ENCODE data around the gene CRIM1.
"Not testable (repeated sequence)": the region's sequence is repeated elsewhere in the genome, so short reads cannot be mapped to it uniquely, and the experiment has no call there.

Gene CRIM1

DNA sequence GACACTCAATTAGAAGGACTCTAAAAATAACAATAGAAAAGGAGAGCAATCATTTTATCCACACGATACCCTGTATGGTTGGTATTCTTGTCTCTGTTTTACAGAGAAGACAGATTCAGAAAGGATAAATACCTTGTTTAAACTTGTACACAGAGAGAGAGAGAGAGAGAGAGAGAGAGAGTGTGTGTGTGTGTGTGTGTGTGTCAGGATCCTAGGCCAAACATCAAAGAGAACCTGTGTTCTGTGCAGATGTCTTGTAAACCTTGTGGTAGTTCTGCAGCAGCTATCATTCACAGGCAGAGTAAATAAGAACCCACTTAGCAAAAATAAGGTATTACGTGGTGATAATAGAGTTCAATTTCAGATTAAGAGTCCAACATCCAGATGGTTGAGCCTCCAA is 4.3 kb upstream of the CRIM1 start:
- DNase-seq = no peak

DNA sequence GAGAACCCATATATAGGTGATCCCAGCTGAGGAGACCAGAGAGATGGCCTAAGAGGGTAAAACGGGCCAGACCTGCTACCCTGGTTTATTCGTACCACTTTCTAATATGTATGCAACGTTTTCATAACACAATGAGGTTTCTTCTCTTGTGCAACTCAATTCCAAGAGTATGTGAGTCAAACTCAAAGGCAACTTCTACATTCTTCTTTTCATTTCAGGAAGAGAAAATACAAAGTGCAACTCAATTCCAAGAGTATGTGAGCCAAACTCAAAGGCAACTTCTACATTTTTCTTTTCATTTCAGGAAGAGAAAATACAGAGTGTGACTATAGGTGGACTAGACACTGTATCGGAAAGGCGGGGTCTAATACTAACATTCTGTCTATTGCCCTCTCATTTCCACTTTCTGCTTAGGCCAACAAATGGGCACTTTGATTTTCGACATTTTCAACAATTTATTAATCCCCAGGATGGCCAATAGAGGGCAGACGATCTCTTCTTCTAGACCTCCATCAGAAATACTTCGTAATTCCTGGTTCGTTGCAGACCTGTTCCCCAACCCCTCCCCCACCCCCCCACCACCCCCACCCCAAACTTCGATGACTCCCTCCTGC is 3.7 kb upstream of the CRIM1 start:
- DNase-seq = peak in 2 of 56 donors; percentile 27 to 40

DNA sequence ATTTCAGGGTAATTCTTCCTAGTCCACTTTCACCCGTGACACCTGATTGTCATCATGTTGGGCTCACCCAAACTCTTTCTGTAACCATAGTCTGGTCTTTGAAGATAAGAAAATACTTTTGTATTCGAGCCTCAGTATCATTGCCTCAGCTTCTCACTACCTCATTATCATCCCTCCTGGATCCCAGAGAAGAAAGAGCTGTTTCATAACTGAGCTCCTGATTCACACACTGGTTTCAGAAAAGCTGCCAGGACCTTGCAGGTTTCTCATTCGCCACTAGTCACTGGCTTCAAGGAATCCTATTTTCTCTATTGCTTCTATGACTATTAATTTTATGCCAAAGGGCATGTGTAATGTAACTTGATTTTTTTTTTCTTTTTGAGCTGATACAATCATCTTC is 2.9 kb upstream of the CRIM1 start:
- DNase-seq = no peak

DNA sequence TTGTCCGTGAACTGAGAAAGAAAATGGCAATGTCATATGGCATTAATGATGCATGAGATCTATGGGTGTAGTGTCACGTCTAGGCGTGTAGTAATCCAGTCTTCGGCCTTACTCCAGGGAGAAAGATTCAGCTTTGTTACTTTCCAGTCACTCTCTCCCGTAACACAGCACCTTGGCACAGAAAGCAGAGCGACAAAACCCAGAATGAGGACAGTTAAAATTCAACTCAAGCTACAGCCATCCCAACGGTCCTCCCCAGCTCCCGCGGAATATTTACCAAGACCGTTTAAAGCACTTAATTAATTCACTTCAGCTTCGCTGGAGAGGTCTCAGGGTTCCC is 797 bp upstream of the CRIM1 start:
- peak in 2 of 56 donors; percentile 33 to 51 for DNase-seq

DNA sequence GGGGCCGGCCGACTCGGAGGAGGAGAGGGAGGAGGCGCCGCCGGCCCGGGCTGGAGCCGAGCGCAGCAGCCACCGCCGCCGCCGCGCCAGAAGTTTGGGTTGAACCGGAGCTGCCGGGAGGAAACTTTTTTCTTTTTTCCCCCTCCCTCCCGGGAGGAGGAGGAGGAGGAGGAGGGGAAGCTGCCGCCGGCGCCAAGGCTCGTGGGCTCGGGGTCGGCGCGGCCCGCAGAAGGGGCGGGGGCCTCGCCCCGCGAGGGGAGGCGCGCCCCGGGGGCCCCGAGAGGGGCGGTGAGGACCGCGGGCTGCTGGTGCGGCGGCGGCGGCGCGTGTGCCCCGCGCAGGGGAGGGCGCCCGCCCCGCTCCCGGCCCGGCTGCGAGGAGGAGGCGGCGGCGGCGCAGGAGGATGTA is 316 bp downstream of the CRIM1 start:
- DNase-seq = no peak

DNA sequence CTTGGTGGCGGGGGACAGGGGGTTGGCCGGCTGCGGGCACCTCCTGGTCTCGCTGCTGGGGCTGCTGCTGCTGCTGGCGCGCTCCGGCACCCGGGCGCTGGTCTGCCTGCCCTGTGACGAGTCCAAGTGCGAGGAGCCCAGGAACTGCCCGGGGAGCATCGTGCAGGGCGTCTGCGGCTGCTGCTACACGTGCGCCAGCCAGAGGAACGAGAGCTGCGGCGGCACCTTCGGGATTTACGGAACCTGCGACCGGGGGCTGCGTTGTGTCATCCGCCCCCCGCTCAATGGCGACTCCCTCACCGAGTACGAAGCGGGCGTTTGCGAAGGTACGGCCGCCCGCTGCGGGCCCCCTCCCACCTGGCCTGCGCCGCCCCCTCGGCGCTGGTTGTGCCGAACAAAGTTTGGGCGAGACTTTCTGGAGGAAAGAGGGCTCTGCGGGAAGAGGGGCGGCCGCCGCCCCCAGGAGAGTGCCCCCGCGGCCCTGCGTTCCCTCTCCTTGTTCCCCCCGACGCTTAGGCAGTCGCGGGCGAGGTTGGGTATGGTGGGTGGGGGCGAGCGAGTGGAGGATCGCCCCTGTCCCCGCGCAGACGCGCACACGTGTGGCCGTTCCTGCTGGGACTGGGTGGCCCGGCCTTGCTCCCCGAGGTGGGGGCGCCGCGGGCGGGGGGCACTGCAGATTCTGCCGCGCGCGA is 866 bp downstream of the CRIM1 start:
- DNase-seq = peak in 26 of 56 donors; percentile 7 to 63 (median 32)

DNA sequence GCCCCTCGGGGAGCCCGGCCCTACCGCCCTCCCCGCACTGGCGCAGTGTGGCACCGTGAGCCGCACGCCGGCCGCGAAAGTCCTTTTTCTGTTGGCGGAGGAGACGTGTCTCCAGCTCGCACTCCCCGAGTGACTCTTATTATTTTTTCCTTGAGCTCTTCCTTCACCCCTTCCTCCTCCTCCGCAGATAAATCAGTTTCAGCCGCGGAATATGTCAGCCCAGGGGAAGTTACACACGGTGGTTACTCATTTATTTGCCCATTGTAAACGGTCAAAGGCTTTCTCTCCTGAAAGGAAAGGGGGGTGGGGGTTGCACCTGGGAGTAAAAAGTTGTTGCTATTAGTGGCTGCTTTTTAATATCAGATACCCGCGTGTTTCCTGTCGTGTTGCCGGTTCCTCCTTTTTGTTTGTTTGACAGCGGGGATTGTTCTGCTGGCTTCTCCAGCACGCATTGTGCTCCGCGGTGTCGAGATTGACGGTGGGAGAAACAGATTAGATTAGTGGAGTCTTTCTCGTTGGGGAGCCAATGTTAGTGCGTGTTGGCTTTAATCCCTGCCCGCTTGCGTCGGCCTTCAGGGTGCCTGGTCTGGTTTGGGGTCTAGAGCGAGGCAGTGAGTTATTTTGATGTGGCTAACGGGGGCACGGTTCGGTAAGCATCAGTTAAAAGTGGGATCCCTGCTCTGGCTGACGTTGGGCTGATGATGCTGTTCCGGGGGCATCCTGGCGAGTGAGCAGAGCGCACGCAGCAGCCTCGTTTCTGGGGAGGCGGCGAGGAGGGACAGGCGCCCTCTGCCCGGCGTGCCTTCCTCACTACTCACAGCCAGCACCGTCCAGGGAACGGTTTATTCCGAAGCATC is 1.6 kb downstream of the CRIM1 start:
- DNase-seq = peak in 38 of 56 donors; percentile 14 to 76 (median 40)

DNA sequence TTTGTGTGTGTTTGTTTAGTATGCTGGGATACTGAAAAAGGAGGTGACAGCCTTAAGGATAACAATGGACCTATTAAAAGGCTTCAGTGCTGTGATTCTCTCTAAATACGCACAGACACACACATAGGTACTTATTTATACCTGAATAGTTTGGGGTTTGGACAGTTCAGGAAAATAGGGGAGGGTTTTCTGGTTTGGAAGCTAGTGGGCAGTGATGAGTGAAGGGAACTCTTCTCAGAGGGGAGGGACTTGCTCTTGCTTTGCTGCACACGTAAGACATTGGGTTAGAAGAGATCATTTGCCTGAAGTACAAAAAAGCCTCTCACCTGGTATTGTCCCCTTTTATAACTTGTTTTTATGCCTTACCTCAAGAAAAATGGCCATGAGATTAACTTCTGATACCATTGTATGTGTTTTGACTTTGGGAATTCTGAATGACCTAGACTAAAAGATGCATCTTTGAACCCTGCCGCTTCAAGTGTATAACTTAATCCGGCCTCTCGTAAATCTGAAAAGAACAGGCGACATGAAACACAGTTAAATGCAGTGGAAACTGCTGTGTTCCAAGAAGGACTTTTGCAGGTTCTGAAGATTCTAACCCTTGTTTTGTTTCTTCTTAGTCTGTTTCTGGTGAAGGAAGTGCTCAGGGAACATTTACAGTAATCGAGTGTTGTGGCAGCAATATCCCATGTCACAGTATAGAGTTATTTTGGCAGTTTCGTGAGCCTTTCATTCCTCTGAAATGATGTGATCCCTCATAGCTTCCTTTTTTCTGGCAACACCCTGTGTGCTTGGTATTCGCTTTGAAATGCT is 2.5 kb downstream of the CRIM1 start:
- DNase-seq = peak in 5 of 56 donors; percentile 12 to 60 (median 35)

DNA sequence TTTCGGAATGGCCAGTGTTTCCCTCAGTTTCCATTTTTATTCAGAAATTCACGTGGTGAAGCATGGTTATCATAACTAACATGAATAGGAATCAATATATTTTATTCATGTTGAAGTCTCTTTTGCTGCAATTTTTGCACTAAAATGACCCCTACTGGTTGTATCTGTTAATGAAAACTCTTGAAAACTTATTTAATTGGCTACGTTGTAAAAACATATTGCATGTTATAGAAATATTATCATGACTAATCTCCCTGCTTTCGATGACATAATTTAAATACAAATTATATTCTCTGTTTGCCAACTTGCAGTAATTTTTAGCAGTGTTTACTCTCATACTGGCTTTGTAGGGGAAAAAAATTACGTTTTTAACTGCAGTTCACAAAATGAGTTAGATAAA is 3.5 kb downstream of the CRIM1 start:
- DNase-seq = no peak

DNA sequence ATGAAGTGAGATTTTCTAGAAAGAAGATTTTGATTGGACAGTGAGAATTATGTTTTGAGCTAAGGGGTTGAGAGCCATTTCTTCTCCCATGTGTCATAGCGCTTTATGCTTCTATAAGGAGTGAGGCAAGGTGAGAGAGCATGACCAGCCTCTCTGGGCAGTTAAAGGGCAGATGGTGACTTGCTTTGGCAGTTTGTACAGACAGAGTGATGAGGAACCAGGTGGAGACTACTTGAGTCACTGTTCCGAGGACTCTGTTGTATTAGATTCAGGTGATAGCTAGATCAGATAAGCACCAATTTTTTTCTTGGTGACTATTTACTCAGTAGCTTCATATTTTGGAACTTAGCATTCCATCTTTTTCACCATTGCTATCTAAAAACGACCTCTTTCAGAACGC is 4.5 kb downstream of the CRIM1 start:
- DNase-seq = no peak

DNA sequence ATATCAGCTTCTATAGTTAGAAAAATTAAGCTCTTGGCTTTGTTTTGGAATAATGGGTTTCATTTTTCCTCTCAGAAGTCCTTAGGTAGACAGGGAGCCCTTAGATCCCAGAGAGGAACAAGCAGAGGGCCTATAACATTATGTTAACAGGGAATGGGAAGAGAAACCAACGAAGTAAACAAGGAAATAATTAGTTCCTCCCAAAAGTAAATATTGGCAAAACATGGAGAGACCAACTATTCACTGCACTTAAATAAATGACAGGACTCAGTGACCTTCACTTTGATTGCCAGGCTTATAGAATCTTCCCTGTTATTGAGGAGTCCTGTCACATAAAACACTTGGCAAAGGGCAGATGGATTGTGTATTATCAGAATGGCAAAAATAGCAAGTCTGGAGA is 5.3 kb downstream of the CRIM1 start:
- DNase-seq = no peak

DNA sequence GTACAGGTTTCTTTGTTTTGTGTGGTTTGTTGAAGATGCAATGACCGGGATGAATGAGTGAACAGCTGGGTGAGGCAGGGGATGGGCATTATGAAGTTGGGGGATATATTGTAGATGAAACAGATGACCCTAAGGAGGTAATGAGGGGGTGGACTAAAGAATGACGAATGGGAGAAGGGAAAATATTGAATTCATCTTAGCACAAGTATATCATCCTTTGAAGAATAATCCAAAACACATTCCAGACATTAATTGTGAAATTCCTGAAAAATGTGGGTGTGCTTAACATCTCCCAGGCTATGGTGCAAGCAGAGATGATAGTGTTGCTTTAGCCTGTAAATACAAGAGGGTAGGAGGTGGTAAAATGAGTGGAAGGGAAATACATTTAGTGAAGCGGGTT is 5.8 kb downstream of the CRIM1 start:
- DNase-seq = no peak

DNA sequence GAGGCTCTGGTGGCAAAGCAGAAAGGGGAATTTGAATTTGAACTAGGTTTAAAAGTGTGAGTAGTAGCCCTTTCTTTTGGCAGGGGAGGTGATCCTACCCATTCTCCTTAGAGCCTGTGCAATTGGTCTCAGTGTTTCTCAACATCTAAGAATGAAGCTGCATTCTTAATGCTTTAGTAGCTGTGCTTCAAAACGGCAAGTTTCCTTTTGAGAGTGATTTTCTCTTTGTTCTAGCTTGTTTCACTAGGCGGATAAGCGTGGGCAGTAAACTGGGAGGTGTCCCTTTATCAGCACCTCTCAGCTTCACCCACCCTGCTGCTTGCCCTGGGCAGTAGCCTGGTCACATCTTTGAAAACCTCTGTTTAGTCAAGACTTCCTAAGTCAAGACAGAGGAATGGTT is 6.7 kb downstream of the CRIM1 start:
- DNase-seq = no peak

DNA sequence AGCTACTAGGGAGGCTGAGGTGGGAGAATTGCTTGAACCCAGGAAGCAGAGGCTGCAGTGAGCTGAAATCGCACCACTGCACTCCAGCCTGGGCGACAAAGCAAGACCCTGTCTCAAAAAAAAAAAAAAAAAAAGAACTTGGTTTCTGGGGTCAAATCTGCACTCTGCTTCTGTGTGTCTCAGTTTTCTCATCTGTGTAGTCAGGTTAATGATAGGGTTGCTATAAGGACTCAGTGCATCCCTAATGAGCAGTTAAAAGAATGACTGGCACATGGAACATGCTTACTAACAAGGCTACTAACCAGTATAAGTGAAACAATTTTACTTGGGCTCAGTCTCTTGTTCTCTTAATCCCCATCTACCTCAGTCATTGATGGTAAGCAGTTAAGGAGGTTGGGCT is 7.5 kb downstream of the CRIM1 start:
- DNase-seq = not testable (repeated sequence)

DNA sequence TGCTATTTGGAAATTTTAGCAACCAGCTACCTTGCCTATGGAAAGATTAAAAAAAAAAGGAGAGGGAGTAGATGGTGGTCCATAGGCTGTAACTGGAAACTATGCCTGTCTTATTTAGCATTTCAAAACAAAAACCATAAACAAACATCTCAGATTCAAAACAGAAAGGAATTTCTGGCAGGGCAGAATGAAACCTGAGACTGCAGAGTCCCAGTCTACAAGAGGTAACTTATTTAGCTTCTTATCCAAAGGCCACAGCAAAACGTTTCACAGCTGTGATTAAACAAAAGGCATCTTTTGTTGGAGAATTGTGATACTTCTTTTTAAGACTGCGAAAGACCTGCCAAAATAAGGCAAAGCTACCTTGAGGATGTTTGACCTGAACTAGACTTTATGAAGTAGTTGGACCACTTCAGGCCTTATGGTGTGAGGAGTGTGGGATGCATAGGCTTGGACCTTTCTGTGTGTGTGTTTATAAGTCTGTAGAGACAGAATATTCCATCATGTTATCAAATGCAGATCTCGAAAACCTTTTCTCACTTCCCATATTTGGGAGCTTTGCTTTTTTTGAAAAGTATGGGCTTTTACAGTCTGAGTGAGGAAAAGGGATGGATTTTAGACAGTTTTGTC is 11.0 kb downstream of the CRIM1 start:
- no peak for DNase-seq

DNA sequence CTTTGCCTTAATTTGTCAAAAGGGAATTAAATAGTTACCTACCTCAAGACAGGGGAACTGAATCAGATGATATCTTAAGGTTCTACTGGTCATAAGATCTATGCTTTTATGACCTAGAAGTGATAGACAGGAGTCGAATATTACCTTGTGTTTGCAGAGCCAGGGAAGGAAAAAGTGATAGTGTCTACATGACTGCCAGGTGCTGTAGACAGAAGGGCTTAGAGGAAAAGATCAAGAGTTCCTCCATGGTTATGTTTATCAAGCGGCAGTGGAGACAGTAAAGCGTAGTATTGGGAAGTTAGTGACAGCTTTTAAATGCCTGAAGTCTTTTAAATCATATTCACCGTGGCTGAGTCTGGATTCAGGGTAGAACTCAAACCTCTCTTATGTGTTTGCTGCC is 11.9 kb downstream of the CRIM1 start:
- DNase-seq = no peak

DNA sequence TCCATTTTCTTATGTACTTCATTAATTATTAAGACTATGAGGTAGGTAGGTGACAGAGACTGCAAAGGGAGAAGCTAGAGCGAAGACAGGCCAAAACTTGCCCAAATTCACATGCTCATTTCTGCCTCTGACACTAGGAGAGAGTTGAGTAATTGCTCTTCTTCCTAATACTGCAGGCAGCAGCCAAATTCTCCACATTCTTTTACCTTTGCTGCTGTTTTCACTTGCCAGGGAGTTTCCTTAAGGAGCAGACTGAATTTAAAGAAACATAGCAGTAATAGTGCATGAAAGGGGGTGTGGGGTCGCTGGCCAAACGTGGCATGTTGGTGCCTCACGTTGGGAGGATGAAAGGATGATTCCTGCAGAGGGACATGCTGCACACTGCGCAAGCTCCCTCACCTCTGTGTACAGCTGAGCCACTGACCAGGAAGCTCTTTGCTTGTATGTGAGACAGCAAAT is 12.3 kb downstream of the CRIM1 start:
- DNase-seq = no peak

DNA sequence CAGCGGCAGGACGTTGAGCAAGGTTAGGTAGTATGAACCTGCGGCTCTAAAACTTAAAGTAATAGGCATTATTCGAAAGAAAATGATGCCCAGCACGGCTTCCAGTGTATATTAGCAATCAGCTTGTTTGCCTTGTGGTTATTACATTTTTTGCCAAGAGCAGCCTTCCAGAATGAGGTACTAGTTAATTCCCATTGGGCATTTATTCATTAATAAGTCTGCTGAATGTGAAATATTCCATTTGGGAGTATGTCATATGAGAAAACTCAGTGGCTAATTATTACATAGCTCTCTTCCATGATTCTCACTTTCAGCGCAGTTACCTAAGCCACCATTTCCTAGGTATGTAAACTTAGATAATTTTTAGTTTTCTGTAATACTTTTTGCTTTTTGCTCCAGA is 12.9 kb downstream of the CRIM1 start:
- no peak for DNase-seq

DNA sequence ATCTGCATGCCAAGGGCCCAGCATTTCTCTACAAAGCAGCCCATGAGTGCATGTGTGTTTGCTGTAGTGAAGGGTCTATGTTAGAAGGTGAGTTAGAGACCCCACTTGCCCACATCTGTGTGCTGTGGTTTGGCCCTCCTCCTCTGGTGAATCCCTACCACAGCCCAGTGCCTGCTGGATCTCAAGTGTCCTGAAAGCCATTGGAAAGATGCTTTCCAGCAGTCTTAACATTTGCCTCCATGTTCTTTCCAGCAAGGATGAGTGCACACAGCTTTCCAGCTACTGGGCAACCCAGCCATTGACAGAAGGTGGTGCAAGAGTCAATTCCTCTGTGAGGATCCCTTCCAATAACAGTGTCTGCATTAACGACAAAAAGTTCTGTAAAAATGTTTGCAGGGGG is 13.6 kb downstream of the CRIM1 start:
- no peak for DNase-seq

DNA sequence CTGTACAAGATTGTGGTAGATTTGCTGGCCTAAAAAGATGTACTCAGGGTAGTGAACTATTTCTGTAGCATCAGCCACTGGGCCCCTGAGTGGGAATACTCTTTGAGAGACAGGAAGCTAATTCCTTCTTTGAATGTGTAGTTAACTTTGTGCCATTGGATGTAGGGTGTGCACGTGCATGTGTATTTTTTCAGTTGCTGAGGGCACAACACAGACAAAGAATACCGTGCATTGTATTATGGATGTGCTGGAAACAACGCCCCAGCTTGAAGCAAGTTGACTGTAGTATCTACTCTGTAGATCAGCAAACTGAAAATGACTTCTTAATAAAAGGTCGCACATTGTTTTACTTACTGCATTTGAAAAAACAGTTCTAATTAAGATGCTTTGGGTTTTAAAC is 14.1 kb downstream of the CRIM1 start:
- peak in 2 of 56 donors; percentile 12 to 17 for DNase-seq

DNA sequence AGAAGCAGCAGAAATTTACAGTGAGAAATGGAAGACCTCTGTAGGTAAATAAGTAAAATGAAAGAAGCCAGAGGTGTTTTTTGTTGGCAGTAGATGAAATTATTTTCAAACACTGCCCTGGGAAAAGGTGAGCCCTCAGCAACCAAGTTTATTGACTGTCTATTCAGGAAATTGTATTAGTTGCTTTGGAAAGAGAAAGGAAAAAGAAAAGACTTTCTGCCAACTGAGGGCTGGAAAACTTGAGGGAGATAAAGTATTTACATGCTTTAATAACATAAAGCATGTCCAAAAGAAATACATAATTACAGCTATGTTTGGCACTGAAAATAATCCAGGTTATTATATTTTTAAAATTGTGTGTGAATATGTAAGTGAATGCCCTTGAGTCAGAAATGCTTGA is 14.7 kb downstream of the CRIM1 start:
- DNase-seq = no peak
